Stomach (tissue), 9 donors: ENCODE results near the gene LGALS14. TPM values are rescaled to one million over a fixed set of nuclear protein-coding genes. Genes with fewer than 3 reads are reported as not detected.
A peak's percentile ranks its signal among the peaks of the same experiment; 100 is the strongest.

Experiments
- DNase-seq, 2 donors: peaks; one replicate each; pipeline versions ENCODE4 v3.0.0 to v3.0.0-alpha.2; 2013 to 2019
- H3K27ac ChIP-seq, 5 donors: fragments of 200-600 bp in 4 of 5; sonication (generic) in 4 of 5; one replicate each; pipeline ENCODE4 v1.5.1; 2013 to 2019; ENCODE audit warnings: mild to moderate bottlenecking in 1 of 5, moderate library complexity in 1 of 5
- H3K27me3 ChIP-seq, 3 donors: fragments of 200-600 bp; sonication (generic); one replicate each; pipeline ENCODE4 v1.5.1; 2017 to 2019; ENCODE audit warnings: mixed run types in 1 of 3
- H3K36me3 ChIP-seq, 4 donors: fragments of 200-600 bp; sonication (generic); 1 replicate in 3 of 4; 2 replicates in 1 of 4; pipeline ENCODE4 v1.5.1; 2016 to 2019
- H3K4me1 ChIP-seq, 4 donors: fragments of 200-600 bp; sonication (generic); one replicate each; pipeline ENCODE4 v1.5.1; 2016 to 2019
- H3K4me3 ChIP-seq, 4 donors: fragments of 200-600 bp; sonication (generic) in 3 of 4; one replicate each; pipeline ENCODE4 v1.5.1; 2016 to 2019; ENCODE audit warnings: mild to moderate bottlenecking in 1 of 4
- H3K9me3 ChIP-seq, 4 donors: fragments of 200-600 bp; sonication (generic); one replicate each; pipeline ENCODE4 v1.5.1; 2016 to 2019
- CTCF ChIP-seq, 7 experiments: fragments of 450-650 bp in 4 of 7; fragments of 200-600 bp in 3 of 7; sonication (generic) in 3 of 7; IDR thresholded peaks; one replicate each; pipeline ENCODE4 v1.5.1; 2016 to 2019; ENCODE audit warnings: antibody characterized with exemption in 7 of 7, control low read depth in 2 of 7, mild to moderate bottlenecking in 1 of 7
- EP300 ChIP-seq: sonication (generic); formaldehyde crosslinking; IDR thresholded peaks from one replicate; pipeline ENCODE4 v1.6.1; 2017; ENCODE audit warnings: antibody characterized with exemption
- POLR2A ChIP-seq, 4 donors: fragments of 450-650 bp; IDR thresholded peaks; one replicate each; pipeline ENCODE4 v1.6.1; 2016; ENCODE audit warnings: antibody characterized with exemption in 4 of 4, control low read depth in 2 of 4, mild to moderate bottlenecking in 1 of 4, moderate library complexity in 1 of 4
- POLR2AphosphoS5 ChIP-seq, 3 donors: sonication (generic); formaldehyde crosslinking; IDR thresholded peaks; one replicate each; pipeline ENCODE4 v1.6.1; 2016; ENCODE audit warnings: antibody characterized with exemption in 3 of 3
- WGBS, 5 donors: extraction: QIAGEN DNeasy Blood & Tissue Kit in 3 of 5; methylation state at CpG; one replicate each; pipeline versions ENCODE4 v1.1.5 to v1.1.7; 2013 to 2018; 5-methylcytosine and 5-hydroxymethylcytosine counted together
- intact Hi-C: fragments of 100-400 bp; cut with DNase I; formaldehyde crosslinking; loops from one replicate; pipeline ENCODE4 v1.15.1; 2023; ENCODE audit warnings: low total_unique reads
- polyA plus RNA-seq, 3 donors: library from polyadenylated mRNA; stranded (reverse); fragments of 200-250 nt; gene quantifications; one replicate each; pipeline ENCODE4 v1.2.3, GENCODE V29; 2013
- total RNA-seq, 5 donors: library from RNA; depleted of rRNA; stranded (reverse); fragments of >200 nt; gene quantifications; one replicate each; pipeline versions ENCODE4 v1.1.0 to v1.2.3, GENCODE V29; 2014 to 2016
- donor health status: healthy with polysubstance abuse.
- donor health status: Bipolar disorder and iron deficiency.
- donor health status: healthy.

LGALS14 gene
- total and polyA plus RNA-seq, 8 donors, result not detected

- 60 to 73% (median 67%) methylated on average over 3 of the region's 3 CpGs for WGBS, 5 donors
- no peak overlapping the region for H3K27ac ChIP-seq
- intact Hi-C loops, result no loop called here
- peaks cover 0 to 20% (median 18%) of the 10 kb centered on the region in 4 donors for H3K4me1 ChIP-seq
- no peak overlapping the region for H3K4me3 ChIP-seq
- H3K36me3 ChIP-seq, result no peaks in the 10 kb centered on the region
- H3K9me3 ChIP-seq, result no peaks in the 10 kb centered on the region
- TF ChIP-seq POLR2AphosphoS5 (IDR thresholded peaks at IDR 0.05) (no peak), CTCF (IDR thresholded peaks at IDR 0.05) (no peak), EP300 (no peak), POLR2A (IDR thresholded peaks at IDR 0.05) (no peak)
- H3K27me3 ChIP-seq, result peaks cover 0 to 13% (median 0%) of the 10 kb centered on the region in 3 donors
- no peak for DNase-seq
Measured at GRCh38 chr19:39676004-39676403, 28.3 kb upstream of the LGALS14 start.

- peak; percentile 62 to 73 for DNase-seq
- intact Hi-C loops, result no loop called here
- Histone ChIP-seq H3K4me3 (peak overlapping the region in 1 of 4 donors; percentile 3), H3K4me1 (peaks cover 0 to 20% (median 18%) of the 10 kb centered on the region in 4 donors), H3K9me3 (no peaks in the 10 kb centered on the region), H3K36me3 (no peaks in the 10 kb centered on the region), H3K27me3 (no peaks in the 10 kb centered on the region), H3K27ac (peak overlapping the region in 2 of 5 donors; percentile 59 to 82)
- TF ChIP-seq CTCF (IDR thresholded peaks at IDR 0.05) (no peak), EP300 (no peak), POLR2A (IDR thresholded peaks at IDR 0.05) (no peak), POLR2AphosphoS5 (IDR thresholded peaks at IDR 0.05) (peak in 1 of 3 donors; percentile 48)
- WGBS, 5 donors, result 67 to 71% (median 68%) methylated on average over 10 of the region's 10 CpGs
Measured at GRCh38 chr19:39677961-39678889, 26.1 kb upstream of the LGALS14 start.

- peak overlapping the region in 2 of 5 donors; percentile 35 to 82 for H3K27ac ChIP-seq
- TF ChIP-seq POLR2A (IDR thresholded peaks at IDR 0.05) (no peak), CTCF (IDR thresholded peaks at IDR 0.05) (no peak), POLR2AphosphoS5 (IDR thresholded peaks at IDR 0.05) (no peak), EP300 (no peak)
- 35 to 44% (median 37%) methylated on average over 10 of the region's 10 CpGs for WGBS, 5 donors
- DNase-seq, result peak in 1 of 2 donors; percentile 5
- no peaks in the 10 kb centered on the region for H3K9me3 ChIP-seq
- peak overlapping the region in 1 of 4 donors; percentile 6 for H3K4me3 ChIP-seq
- peaks cover 0 to 20% (median 18%) of the 10 kb centered on the region in 4 donors for H3K4me1 ChIP-seq
- intact Hi-C loops, result no loop called here
- H3K27me3 ChIP-seq, result no peaks in the 10 kb centered on the region
- H3K36me3 ChIP-seq, result no peaks in the 10 kb centered on the region
Measured at GRCh38 chr19:39679056-39679790, 25.1 kb upstream of the LGALS14 start.

GRCh38 chr19:39679791-39680168 lies 24.5 kb upstream of the LGALS14 start:
- Histone ChIP-seq H3K27ac (no peak overlapping the region), H3K36me3 (no peaks in the 10 kb centered on the region), H3K4me3 (peak overlapping the region in 1 of 4 donors; percentile 6), H3K9me3 (no peaks in the 10 kb centered on the region), H3K27me3 (no peaks in the 10 kb centered on the region), H3K4me1 (peaks cover 0 to 20% (median 18%) of the 10 kb centered on the region in 4 donors)
- 82 to 96% (median 87%) methylated on average over 3 of the region's 3 CpGs; no CpG with 5 or more reads in 1 of the 5 donors for WGBS, 5 donors
- TF ChIP-seq POLR2AphosphoS5 (IDR thresholded peaks at IDR 0.05) (no peak), CTCF (IDR thresholded peaks at IDR 0.05) (no peak), EP300 (no peak), POLR2A (IDR thresholded peaks at IDR 0.05) (no peak)
- intact Hi-C loops, result no loop called here
- DNase-seq, result no peak
